HG02571 (cell line): ENCODE results near the gene PKNOX2.

Experiments used
- ATAC-seq: cut with Tn5 transposase; IDR thresholded peaks from one replicate; pipeline ENCODE4 v1.9.1; 2021; ENCODE audit warnings: mild to moderate bottlenecking, moderate library complexity; ENCODE audit not compliant: unreplicated experiment

The PKNOX2 gene

GRCh38 chr11:125376117-125376516 is 211.6 kb downstream of the PKNOX2 start:
- no peak for ATAC-seq

GRCh38 chr11:125376856-125377255 is 212.3 kb downstream of the PKNOX2 start:
- no peak for ATAC-seq

GRCh38 chr11:125378083-125378482 is 213.5 kb downstream of the PKNOX2 start:
- no peak for ATAC-seq

GRCh38 chr11:125378571-125378970 is 214.0 kb downstream of the PKNOX2 start:
- no peak for ATAC-seq

- no peak for ATAC-seq
Observed at GRCh38 chr11:125379565-125379964, 215.0 kb downstream of the PKNOX2 start.

GRCh38 chr11:125379981-125380380 is 215.4 kb downstream of the PKNOX2 start:
- ATAC-seq, result no peak

- ATAC-seq, result no peak
Observed at GRCh38 chr11:125380756-125381445, 216.3 kb downstream of the PKNOX2 start.

GRCh38 chr11:125381499-125382044 is 217.0 kb downstream of the PKNOX2 start:
- no peak for ATAC-seq

GRCh38 chr11:125382314-125382791 is 217.8 kb downstream of the PKNOX2 start:
- no peak for ATAC-seq

- no peak for ATAC-seq
Observed at GRCh38 chr11:125382822-125383221, 218.3 kb downstream of the PKNOX2 start.

GRCh38 chr11:125384825-125385224 is 220.3 kb downstream of the PKNOX2 start:
- ATAC-seq, result no peak

GRCh38 chr11:125387901-125388300 is 223.3 kb downstream of the PKNOX2 start:
- no peak for ATAC-seq

- ATAC-seq, result no peak
Observed at GRCh38 chr11:125388611-125389010, 224.1 kb downstream of the PKNOX2 start.

GRCh38 chr11:125389339-125390166 is 225.0 kb downstream of the PKNOX2 start:
- no peak for ATAC-seq

GRCh38 chr11:125390946-125391345 is 226.4 kb downstream of the PKNOX2 start:
- ATAC-seq, result no peak

GRCh38 chr11:125393331-125393730 is 228.8 kb downstream of the PKNOX2 start:
- ATAC-seq, result no peak

GRCh38 chr11:125394296-125394695 is 229.7 kb downstream of the PKNOX2 start:
- no peak for ATAC-seq

- ATAC-seq, result no peak
Observed at GRCh38 chr11:125397421-125397820, 232.9 kb downstream of the PKNOX2 start.

GRCh38 chr11:125398475-125398874 is 233.9 kb downstream of the PKNOX2 start:
- no peak for ATAC-seq

- no peak for ATAC-seq
Observed at GRCh38 chr11:125398994-125399640, 234.6 kb downstream of the PKNOX2 start.

GRCh38 chr11:125399945-125400344 is 235.4 kb downstream of the PKNOX2 start:
- ATAC-seq, result no peak
